ENCODE measurements around the gene ENO2. TPM values are rescaled to one million over a fixed set of nuclear protein-coding genes. Genes with fewer than 3 reads are reported as not detected.
"Not testable (repeated sequence)": the region's sequence is repeated elsewhere in the genome, so short reads cannot be mapped to it uniquely, and the experiment has no call there.

The ENO2 gene
- total RNA-seq, 4 donors from 2014 or later = 14.0 to 25.8 (median 15.9) TPM

DNA sequence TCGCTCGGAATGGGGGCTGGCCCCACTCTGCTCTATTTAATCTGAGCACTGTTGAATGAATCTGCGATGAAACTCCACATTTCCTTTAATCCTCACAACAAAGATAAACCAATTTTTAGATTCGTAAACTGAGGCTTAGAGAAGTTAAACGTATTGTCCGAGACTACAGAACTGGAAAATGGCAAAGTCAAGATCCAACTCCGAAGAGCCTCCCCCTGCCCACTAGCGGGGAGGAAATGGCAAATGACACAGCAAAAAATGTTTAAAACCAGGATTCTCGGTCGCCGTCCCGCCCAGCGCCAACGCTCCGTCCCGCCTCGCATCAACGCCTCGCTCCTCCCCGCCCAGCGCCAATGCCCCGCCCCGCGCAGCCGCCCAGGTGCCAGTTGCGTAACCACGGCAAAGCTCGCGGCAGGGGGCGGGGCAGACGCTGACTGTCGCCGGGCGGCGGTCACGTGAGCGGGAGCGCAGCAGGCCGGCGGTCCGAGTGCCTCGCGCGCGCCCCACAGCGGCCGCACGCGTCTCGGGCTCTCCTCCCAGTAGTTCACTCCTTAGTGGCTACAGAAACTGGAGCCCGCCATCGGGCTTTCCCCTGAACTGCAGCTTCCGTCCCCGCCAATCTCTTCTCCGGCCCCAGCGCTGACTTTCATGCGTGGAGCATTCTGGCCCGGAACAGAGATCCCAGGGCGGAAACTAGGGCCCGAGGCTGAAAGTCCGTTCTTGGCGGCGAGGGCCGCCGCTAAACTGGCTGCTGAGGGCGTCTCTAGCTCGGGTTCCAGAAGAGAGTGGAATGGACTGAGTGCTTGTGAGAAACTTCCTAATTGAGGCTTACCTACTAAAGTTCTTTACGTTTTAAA is 23.4 kb upstream of the ENO2 start:
- peak; percentile 94 to 97 for DNase-seq (ENCODE audit: low spot score in 2 of 2)
- 2% methylated on average over 41 to 68 of the region's 68 CpGs for WGBS, 2 donors
- Histone ChIP-seq H3K36me3 (no peaks in the 10 kb centered on the region), H3K27ac (peak overlapping the region; percentile 64 to 97 (median 92)), H3K9me3 (no peaks in the 10 kb centered on the region), H3K4me3 (peak overlapping the region; percentile 34 to 65 (median 60)), H3K4me1 (peaks cover 0 to 15% (median 5%) of the 10 kb centered on the region in 4 donors), H3K27me3 (no peaks in the 10 kb centered on the region)
- peak; percentile 79 to 95 for TF ChIP-seq EP300 (IDR thresholded peaks at IDR 0.05)
- TF ChIP-seq, protein P1, sequence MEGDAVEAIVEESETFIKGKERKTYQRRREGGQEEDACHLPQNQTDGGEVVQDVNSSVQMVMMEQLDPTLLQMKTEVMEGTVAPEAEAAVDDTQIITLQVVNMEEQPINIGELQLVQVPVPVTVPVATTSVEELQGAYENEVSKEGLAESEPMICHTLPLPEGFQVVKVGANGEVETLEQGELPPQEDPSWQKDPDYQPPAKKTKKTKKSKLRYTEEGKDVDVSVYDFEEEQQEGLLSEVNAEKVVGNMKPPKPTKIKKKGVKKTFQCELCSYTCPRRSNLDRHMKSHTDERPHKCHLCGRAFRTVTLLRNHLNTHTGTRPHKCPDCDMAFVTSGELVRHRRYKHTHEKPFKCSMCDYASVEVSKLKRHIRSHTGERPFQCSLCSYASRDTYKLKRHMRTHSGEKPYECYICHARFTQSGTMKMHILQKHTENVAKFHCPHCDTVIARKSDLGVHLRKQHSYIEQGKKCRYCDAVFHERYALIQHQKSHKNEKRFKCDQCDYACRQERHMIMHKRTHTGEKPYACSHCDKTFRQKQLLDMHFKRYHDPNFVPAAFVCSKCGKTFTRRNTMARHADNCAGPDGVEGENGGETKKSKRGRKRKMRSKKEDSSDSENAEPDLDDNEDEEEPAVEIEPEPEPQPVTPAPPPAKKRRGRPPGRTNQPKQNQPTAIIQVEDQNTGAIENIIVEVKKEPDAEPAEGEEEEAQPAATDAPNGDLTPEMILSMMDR (IDR thresholded peaks at IDR 0.05) = peak; percentile 94 to 98 (median 95)
- TF ChIP-seq POLR2A (IDR thresholded peaks at IDR 0.05) = peak; percentile 53 to 89

DNA sequence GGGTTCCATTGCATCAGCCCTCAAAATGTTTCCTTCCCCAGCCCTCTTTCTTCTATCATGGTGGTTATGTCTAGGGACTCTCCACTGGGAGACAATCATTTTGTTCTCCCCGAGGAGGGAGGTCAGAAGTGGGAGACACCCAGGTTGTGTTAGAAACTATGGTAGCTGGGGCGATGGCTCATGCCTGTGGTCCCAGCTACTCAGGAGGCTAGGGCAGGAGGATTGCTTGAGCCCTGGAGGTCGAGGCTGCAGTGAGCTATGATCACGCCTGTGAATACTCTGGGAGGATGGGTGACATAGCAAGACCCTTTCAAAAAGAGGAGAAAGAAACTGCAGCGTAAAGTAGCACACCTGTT is 22.8 kb upstream of the ENO2 start:
- 77 to 83% methylated on average over 5 of the region's 5 CpGs for WGBS, 2 donors

DNA sequence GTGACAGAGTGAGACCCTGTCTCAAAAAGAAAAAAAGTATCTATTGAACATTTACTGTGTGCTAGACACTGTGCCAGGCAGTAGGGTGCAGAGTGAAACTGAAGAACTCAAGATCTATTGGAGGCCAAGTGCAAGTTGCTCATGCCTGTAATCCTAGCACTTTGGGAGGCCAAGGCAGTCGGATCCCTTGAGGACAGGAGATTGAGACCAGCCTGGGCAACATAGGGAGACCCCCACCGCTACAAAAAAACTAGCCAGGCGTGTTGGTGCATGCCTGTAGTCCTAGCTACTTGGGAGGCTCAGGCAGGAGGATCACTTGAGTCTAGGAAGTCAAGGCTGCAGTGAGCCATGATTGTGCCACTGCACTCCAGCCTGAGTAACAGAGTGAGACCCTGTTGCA is 21.7 kb upstream of the ENO2 start:
- H3K4me3 ChIP-seq; H3K9me3 ChIP-seq; DNase-seq (ENCODE audit: low spot score in 2 of 2); H3K27me3 ChIP-seq; H3K27ac ChIP-seq; H3K36me3 ChIP-seq: not testable (repeated sequence)
- peaks cover 0 to 15% (median 5%) of the 10 kb centered on the region in 4 donors for H3K4me1 ChIP-seq
- WGBS, 2 donors = 89 to 98% methylated on average over 3 of the region's 3 CpGs

More for the DNA sequence above, 22.8 kb upstream of the ENO2 start:
- Histone ChIP-seq H3K4me1 (peaks cover 0 to 15% (median 5%) of the 10 kb centered on the region in 4 donors), H3K9me3 (no peaks in the 10 kb centered on the region), H3K27me3 (no peaks in the 10 kb centered on the region), H3K4me3 (peak overlapping the region; percentile 34 to 65 (median 60)), H3K36me3 (no peaks in the 10 kb centered on the region), H3K27ac (peak overlapping the region; percentile 64 to 97 (median 92))
- TF ChIP-seq, protein P1 (IDR thresholded peaks at IDR 0.05) = no peak
- TF ChIP-seq POLR2A (IDR thresholded peaks at IDR 0.05) (no peak), EP300 (IDR thresholded peaks at IDR 0.05) (no peak)
- no peak for DNase-seq (ENCODE audit: low spot score in 2 of 2)

DNA sequence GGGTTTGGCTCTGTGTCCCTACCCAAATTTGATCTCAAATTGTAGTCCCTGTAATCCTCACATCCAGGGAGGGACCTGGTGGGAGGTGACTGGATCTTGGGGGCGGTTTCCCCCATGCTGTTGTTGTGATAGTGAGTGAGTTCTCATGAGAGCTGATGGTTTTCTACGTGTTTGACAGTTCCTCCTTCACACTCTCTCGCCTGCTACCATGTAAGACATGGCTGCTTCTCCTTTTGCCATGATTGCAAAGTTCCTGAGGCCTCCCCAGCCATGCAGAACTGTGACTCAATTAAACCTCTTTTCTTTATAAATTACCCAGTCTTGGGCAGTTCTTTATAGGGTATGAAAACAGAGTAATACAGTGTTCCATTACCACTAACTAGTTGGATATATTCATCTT is 20.1 kb upstream of the ENO2 start:
- Histone ChIP-seq H3K27me3 (no peaks in the 10 kb centered on the region), H3K9me3 (no peaks in the 10 kb centered on the region), H3K27ac (no peak overlapping the region), H3K4me3 (no peak overlapping the region), H3K36me3 (no peaks in the 10 kb centered on the region), H3K4me1 (peaks cover 0 to 18% (median 6%) of the 10 kb centered on the region in 4 donors)
- no peak for DNase-seq (ENCODE audit: low spot score in 2 of 2)
- TF ChIP-seq, protein P1 (IDR thresholded peaks at IDR 0.05) = no peak
- TF ChIP-seq EP300 (IDR thresholded peaks at IDR 0.05) = no peak
- no peak for TF ChIP-seq POLR2A (IDR thresholded peaks at IDR 0.05)
- 73 to 81% methylated on average over 3 of the region's 3 CpGs for WGBS, 2 donors

DNA sequence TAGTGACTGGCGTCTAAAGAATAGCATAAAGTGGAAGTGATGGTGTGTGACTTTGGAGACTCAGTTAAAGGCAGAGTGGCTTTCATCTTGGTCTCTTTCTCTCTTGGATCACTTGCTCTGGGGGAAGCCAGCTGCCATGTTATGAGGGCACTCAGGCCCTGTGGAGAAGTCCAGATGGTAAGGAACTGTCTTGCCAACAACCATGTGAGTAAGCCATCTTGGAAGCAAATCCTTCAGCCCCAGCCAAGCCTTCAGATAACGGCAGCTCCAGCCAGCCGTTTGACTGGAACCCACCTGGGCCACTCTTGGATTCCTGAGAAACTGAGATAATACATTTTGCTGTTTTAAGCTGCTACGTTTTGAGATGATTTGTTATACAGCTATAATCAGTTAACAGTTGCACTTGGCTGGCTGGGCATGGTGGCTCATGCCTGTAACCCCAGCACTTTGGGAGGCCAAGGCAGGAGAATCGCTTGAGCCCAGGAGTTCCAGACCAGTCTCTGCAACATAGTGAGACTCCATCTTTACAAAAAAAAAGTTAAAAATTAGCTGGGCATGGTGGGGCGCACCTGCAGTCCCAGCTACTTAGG is 17.4 kb upstream of the ENO2 start:
- Histone ChIP-seq H3K36me3 (no peaks in the 10 kb centered on the region), H3K27ac (no peak overlapping the region), H3K27me3 (no peaks in the 10 kb centered on the region), H3K4me1 (peaks cover 0 to 15% (median 7%) of the 10 kb centered on the region in 4 donors), H3K4me3 (no peak overlapping the region), H3K9me3 (no peaks in the 10 kb centered on the region)
- 77 to 80% methylated on average over 6 of the region's 6 CpGs for WGBS, 2 donors
- no peak for DNase-seq (ENCODE audit: low spot score in 2 of 2)
- TF ChIP-seq, protein P1 (IDR thresholded peaks at IDR 0.05) = no peak
- no peak for TF ChIP-seq POLR2A (IDR thresholded peaks at IDR 0.05)
- no peak for TF ChIP-seq EP300 (IDR thresholded peaks at IDR 0.05)
